Left kidney (tissue), 2 donors: ENCODE data around the gene GPNMB. TPM values are rescaled to one million over a fixed set of nuclear protein-coding genes. Genes with fewer than 3 reads are reported as not detected.

Experiments
- DNase-seq: peaks from one replicate; pipeline ENCODE4 v3.0.0-alpha.2; 2013
- polyA plus RNA-seq: library from polyadenylated mRNA; unstranded; fragments of 120-200 nt; gene quantifications from one replicate; pipeline ENCODE4 v1.2.1, GENCODE V29; 2013; ENCODE audit not compliant: insufficient read length

The GPNMB gene
- polyA plus RNA-seq, 1 donor = 22.1 TPM

DNA sequence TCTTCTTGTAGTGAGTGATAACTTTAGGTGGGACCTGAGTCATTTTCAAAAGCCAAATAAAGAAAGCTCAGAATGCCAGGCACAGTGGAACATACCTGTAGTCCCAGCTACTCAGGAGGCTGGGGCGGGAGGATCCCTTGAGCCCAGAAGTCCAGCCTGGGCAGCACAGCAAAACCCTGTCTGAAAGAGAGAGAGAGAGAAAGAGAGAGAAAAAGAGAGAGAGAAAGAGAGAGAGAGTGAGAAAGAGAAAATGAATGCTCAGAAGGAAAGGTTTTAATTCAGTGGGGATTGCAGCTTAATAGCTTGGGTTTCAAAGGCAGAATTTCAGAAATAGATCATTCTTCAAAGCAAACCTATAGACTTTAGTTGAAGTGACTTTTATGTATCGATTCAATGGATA lies 25.7 kb downstream of the GPNMB start:
- no peak for DNase-seq

DNA sequence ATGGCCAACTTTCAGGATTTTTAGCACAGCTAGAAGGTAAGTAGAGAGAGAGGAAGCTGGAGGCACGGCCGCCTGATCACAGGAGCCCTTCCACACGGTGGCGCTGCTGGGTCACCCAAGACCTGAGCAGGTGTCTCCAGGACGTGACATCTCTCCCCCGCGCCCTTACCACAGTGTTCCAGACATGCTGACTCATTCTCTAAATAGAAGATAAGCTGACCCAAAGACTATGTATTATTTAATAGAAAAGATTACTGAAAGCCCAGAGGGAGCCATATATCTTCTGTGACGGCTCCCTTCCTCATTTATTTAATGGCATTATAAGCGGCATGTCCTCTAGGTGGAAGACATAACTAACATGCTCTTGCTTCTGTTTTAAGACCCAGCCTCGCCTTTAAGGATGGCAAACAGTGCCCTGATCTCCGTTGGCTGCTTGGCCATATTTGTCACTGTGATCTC lies 26.6 kb downstream of the GPNMB start:
- DNase-seq = peak; percentile 74

DNA sequence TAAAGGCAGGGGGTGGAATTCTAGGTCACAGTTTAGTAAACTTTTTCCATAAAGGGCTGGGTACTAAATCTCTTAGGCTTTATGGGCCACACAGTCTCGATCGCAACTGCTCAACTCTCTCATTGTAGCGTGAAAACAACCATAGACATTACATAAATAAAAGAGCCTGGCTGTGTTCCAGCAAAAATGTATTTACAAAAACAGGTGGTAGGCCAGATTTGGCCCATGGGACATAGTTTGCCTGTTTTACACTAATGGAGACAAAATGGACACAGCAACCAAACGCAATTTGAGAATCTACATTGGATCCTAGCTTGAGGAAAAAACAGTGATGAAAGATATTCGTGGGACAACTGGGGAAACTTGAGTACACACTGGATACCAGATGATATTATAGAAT lies 29.3 kb downstream of the GPNMB start:
- DNase-seq = no peak

DNA sequence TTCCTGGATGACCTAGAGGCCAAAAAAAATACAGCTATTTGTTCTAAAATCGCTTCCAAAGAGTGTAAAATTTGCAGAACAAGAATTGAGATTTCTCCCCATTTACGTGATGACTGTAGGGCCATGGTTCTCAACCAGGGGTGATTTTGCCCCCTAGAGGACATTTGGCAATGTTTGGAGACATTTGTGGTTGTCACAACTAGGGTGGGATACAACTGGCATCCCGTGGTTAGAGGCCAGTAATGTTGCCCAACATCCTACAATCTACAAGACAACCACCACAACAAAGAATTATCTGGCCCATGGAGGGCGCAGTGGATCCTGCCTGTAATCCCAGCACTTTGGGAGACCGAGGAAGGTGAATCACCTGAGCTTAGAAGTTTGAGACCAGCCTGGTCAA lies 29.8 kb downstream of the GPNMB start:
- DNase-seq = no peak

DNA sequence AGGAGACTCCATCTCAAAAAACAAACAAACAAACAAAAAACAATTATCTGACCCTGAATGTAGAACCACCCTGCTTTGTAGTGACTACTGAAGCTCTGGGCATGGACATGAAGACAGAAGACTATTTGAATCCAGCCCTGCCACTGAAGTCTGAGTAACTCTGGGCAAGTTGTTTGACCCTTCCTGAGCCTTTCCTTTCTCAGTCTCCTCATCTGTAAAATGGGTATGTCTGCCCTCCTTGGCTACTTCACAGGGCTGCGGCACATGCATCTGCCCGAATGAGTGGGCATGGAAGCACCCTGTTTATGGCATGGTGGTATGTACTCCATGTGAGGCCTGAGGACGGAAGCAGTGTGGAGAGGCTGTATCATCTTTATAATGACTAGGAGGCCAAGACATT lies 30.4 kb downstream of the GPNMB start:
- DNase-seq = no peak

DNA sequence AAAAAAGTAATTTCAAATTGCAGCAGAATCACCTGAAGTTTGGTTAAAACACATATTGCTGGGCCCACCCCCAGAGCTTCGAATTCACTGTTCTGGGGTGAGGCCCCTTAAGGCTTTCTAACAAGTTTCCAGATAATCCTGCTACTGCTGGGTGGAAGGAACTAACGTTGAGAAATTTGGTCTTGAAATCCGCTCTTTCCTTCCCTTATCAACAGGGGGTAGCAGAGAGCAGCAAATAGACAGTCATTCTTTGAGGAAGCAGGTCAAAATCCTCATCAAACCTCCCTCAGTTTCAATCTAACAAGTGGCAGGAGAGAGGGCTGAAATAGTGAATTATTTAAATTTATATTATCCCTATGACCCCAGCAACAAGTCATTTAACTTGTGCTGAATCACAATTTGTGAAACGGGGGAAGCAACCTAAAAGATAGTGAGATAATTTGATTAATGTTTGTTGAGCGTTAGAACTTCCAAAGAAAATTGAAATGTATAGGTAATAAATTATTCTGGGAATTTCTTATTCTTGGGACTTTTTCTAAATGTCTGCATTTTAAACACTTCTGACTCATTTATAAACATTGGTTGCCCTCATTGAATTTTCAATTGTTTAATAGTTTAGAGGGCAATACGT lies 30.9 kb downstream of the GPNMB start:
- peak; percentile 74 for DNase-seq

DNA sequence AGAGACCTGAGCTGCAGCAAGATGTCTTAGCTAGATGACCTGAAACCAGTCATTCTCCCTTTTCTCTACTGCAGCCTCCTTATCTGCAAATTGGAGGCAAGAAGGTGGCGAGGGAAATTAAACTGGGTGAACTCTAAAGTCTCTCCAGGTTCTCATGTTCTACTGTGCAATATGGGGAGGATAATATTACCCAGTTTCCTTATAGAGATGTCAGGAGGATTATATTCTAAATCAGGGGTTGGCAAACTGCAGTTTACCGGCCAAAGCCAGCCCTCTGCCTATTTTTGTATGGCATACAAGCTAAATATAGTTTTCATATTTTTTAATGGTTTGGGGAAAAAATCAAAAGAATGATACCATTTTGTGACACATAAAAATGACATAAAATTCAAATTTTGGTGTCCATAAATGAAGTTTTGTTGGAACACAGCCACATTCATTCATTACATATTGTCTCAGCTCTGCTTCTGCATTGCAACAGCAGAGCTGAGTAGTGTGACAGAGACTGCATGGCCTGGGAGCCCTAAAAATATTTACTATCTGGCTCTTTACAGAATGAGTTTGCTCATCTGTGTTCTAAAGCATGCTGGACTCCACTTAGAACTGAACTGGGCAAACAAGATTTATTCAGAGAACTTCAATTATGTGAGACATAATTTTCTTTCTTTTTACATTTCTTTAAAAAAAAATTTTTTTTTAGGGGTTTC lies 33.4 kb downstream of the GPNMB start:
- no peak for DNase-seq

DNA sequence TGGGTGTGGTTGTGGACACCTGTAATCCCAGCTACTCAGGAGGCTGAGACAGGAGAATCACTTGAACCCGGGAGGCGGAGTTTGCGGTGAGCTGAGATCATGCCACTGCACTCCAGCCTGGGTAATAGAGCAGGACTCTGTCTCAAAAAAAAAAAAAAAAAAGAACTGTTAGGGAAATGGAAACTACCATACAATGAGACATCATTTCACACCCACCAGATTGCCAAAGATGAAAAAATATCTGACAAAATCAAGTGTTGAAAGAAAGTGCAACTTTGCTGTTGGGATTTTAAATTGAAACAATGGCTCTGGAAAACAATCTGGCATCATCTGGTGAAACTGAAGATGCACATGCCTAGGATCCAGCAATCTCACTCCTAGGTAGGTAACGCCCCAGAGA lies 36.5 kb downstream of the GPNMB start:
- DNase-seq = no peak

DNA sequence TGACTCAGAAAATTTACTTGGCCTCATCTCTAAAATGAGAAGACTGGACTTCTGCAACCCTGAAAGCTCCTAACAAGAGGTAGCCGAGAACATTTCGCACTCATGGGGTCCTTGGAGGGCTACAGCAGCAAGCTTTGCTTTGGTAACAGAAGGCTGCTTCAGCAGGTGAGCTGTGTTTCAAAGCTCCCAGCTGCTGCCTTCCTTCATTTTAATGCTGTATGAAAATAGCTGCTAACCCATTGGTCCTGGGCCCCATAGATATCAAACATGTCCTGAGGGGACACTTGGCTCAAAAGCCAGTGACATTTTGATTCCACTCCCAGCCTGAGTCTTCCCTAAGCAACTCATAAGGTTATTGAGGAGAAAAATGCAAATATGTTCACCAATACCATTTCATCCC lies 38.3 kb downstream of the GPNMB start:
- DNase-seq = no peak

DNA sequence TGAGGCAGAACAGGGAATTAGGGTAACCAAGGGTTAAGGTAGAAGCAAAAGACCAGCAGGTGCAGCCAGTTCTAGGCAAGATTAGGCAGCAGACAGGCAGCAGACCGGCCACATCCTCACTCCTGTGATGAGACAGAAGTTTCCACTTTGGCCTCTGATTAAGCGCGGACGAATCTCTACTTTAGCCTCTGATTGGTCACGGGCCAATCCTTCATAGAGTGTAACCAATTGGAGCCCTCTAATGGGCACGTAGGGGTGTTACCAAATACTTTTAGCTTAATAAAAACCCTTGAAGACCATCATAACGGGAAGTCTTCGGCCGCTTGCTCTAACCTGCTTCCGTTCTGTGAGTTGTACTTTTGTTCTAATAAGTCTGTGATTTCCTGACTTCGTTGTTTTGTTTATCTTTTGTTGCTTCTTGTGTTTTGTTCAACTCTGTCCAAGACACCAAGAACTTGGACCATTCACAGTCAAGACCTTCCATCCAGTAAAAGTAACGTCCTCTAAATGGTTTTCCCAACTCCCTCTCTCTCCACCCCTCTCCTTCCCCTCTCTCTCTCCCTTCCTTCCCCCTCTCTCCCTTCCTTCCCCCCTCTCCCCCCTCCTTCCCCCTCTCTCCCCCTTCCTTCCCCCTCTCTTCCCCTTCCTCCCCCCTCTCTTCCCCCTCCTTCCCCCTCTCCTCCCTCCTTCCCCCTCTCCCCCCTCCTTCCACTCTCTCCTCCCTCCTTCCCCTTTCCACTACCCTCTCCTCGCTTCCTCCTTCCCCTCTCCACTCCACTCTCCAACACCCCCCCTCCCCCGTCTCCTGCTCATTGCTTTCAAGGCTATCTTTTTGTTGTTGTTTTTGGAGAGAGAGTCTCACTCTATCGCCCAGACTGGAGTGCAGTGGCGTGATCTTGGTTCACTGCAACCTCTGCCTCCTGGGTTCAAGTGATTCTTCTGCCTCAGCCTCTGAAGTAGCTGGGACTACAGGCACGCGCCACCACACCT lies 39.4 kb downstream of the GPNMB start:
- DNase-seq = no peak

DNA sequence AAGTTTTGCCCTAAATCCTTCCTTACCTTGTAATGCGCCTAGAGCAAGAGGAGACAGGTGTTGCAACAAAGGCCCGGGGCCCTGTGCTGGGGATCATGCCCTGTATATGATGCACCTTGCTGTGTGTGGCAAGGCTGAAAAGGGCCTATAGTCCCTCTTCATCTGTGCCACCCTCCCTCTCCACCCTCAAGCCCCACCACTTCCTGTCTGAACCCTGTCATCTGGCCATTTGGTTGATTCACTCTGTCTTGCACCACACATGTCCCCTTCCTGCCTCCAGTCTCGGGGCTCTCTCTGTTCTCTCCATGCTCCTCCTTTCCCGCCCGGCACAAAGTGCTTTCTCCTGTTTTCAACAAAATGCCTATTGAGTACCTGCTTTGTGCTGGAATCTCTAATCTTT lies 41.0 kb downstream of the GPNMB start:
- DNase-seq = no peak

DNA sequence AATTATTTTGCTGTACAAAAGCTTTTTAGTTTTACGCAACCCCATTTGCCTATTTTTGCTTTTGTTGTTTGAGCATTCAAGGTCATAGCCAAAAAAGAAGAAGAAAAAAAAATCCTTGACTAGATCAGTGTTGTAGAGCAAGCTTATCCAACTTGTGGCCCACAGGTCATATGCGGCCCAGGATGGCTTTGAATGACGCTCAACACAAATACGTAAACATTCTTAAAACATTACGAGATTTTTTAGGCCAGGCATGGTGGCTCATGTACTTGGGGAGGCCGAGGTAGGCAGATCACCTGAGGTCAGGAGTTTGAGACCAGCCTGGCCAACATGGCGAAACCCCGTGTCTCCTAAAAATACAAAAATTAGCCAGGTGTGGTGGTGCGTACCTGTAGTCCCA lies 44.4 kb downstream of the GPNMB start:
- DNase-seq = no peak

DNA sequence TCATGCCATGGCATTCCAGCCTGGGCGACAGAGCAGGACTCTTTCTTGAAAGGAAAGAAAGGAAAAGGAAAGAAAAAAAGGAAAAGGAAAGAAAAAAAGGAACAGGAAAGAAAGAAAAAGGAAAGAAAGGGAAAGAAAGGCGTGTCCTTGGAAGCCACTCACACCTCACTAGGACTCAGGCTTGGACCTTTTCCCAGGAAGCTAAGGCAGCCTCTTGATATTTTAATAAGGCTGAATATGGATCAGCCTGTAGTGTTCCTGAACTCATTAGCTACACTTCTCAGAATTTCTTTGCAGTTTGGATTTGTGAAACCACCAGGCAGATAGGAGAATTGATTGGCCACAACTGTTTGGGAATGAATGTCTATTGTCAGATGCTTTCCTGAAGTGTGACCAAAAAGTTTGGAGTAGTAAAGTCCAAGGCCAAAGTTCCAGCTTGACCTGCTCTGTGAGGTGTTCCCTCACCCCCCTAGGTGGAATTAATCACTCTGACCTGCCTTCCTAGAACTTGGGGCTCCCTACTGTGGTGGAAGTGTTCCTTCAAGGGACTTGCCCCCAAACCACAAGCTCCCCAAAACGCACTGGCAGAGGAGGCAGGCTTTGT lies 45.5 kb downstream of the GPNMB start:
- DNase-seq = no peak

DNA sequence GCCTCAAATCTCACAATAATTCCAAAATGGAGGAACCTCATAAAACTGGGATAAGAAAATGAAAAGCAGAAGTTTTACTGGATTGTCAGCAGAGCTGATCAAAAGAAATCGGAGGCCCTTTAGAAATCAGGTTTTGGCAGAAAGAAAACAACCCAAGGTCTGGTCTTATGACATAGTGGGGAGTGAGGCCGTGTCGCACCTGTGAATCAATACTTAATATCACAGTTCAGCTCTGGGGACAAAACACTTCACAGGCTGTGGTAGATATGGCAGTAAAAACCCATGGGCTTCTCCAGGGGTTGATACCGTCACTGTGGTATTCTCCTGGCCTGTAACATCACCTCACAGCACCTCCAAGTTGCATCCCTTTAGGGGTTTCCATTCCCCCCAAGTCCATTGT lies 46.0 kb downstream of the GPNMB start:
- DNase-seq = no peak

DNA sequence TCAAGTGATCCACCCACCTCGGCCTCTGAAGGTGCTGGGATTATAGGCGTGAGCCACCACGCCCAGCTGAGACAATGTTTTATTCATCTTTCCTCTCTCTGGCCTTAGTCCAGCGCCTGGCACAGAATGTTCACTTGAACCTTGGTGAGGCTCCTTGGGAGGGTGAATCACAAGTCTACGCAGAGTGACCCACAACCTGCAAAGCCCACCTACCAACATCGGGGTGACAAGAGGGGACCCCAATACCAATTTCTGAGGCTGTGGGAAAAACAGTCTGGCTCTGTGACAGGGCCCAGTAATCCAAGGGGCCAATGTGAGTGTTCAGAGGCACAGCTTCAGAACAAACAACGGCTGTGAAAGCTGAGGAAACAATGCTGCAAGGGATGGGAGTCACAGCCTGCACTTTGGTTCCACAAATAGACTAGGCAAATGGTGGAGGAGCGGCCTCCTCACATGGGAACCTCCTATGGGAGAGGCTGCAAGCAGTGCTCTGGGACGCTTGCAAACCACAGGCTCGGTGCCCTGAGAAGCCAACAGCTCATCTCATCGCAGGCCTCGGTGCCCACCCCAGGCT lies 47.0 kb downstream of the GPNMB start:
- DNase-seq = no peak

DNA sequence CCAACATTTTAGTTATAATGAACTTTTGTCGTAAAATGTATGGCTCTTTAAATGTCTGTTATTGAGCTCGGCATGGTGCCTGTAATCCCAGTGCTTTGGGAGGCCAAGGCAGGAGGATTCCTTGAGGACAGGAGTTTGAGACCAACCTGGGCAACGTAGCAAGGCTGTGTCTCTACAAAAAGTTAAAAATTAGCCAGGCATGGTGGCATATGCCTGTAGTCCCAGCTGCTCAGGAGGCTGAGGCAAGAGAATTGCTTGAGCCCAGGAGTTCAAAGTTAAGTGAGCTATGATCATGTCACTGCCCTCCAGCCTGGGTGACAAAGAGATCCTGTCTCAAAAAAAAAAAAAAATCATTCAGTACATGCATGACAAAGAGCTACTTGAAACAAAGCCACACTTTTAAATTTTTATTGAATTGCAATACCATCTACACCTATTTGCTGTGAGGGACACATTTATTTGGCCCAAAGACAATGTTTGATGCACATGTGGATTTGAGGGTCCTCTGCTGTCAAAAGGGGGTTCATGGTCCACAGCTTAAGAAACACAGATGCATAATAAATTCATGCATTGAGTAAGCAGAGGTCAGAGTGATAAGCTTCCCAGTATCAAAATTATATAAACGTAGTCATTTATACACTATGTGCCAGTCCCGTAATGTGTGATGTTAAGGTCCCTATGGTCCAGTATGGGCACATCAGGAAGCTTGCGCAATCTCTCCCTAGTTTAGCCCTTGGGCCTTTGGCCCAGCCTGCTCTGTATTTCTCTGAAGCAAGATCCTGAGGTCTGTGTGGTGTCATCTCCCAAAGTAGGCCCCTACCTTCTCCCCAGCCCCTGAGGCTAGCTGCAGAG lies 48.2 kb downstream of the GPNMB start:
- DNase-seq = no peak

DNA sequence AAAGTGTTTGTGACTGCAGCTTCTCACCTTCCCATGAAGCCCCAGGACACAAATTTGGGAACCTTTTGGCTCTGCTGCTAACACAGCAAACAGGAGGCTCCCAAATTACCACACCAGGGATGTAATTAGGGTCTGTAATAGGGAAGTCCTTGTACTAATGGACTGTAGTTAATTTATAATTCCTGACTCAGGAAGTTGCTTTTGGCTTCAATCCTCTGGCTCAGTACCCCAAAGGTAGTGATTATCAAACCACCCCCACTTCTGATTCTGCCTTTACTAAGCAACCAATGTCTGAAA lies 48.8 kb downstream of the GPNMB start:
- DNase-seq = no peak

DNA sequence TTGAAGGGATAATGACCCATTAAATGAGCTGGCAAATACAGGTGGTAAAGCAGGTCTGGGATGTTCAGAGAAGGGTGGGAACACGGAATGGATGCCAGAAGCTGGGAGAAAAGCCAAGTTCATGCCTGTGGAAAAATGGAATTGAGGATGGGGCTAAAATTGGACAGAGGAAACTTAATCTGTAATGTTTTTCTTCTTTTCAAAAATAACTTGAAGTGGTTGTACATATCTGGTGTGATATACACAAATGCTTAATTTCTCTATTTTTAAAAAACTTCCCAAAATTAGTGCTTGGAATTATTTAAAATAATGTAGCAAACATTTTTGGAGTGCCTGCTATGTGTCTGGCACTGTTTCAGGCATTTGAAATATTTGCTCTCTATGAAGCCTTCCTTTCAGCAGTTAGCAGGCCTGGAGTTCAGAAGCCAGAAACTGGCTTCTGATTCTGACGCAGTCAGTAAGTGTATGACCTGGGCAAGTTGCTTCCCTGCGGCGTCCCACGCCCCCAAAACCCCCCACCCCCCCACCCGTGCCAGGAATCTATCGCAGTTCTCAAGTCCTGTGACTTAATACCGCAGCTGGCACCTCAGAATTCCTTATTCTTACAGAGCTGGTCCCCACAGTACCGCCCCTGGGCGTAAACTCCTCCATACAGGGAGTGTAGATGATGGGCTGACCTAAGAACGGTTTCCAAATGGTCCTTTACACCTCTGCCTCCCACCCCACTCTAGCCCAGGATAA lies 51.7 kb downstream of the GPNMB start:
- DNase-seq = no peak

DNA sequence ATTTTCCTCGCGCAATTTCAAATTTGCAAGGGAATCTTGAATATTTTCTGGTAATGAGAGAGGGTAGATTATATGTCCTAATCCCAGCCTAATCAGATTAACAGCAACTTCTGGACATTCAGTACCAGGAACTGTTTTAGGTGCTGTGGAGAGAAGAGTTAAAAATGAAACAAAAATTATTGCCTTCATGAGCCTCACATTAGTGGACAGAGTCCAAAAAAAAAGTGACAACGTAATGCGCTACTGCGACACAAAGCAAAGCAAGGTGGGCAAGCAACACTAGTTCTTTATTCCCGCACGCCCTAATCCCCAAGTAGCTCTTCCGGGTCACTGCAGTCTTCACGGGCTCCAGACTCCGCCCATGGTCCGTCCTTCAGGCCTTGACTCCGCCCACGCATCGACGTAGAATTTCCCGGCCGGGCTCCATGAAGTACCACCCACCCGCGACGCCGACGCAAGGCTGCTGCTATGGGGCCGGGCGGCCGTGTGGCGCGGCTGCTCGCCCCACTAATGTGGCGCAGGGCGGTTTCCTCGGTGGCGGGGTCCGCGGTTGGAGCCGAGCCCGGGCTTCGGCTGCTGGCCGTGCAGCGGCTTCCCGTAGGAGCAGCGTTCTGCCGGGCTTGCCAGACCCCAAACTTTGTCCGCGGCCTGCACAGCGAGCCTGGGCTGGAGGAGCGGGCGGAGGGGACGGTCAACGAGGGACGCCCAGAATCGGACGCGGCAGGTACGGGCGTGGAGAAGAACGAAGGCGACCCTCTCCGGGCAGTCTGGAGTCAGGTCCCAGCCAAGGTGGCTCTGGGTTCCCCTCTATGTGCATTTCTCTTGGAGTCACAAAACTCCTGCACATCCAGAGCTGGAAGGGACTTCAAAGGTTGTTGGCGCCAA lies 52.6 kb downstream of the GPNMB start, which contains the start of gene MALSU1:
Gene MALSU1, plus strand, starts transcription at position 455 of the 885 bp plus-strand sequence. Its CDS starts 14 bp downstream, at position 469.
- peak; percentile 97 for DNase-seq
